ENCODE data around the gene AKT2. TPM values are rescaled to one million over a fixed set of nuclear protein-coding genes. Genes with fewer than 3 reads are reported as not detected.

AKT2 gene
- total RNA-seq, 1 donor from 2014 or later = 85.1 TPM

DNA sequence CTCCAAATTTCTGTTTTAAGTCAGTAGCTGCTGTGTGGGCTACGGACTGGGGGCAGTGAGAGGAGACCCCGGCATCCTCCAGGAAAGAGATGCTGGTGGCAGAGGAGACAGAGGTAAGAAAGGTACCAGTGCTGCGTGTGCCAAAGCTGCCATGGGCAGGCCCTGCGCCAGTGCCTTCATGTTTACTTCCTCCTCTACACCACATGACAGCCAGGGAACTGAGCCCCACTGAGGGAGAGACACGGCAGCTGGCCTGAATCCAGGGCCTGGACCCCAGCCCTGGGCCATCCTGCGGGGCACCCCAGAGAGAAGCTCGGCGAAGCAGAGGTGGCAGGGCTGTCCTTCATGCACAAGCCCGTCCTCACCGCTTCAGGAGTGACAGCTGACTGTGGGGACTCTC lies 35.9 kb downstream of the AKT2 start:
- no peaks in the 10 kb centered on the region for H3K4me1 ChIP-seq

GRCh38 chr19:40247735-40248262 lies 37.3 kb downstream of the AKT2 start:
- Histone ChIP-seq H3K9me3 (ENCODE audit: low read depth) (no peaks in the 10 kb centered on the region), H3K36me3 (no peaks in the 10 kb centered on the region), H3K9ac (no peak overlapping the region), H3K27me3 (no peaks in the 10 kb centered on the region), H3K27ac (no peak overlapping the region), H3K4me3 (no peak overlapping the region), H3K4me2 (no peak overlapping the region), H3K79me2 (ENCODE audit: low read depth) (no peaks in the 10 kb centered on the region), H4K20me1 (ENCODE audit: low read depth) (peaks cover 23% of the 10 kb centered on the region), H2AFZ (replicated peaks) (no peak overlapping the region), H3F3A (ENCODE audit: low read depth) (no peaks in the 10 kb centered on the region), H3K4me1 (no peaks in the 10 kb centered on the region)
- H3K27ac Mint-ChIP-seq = peak overlapping the region; percentile 29
- TF ChIP-seq CTCF (IDR thresholded peaks at IDR 0.05) = no peak
- TF ChIP-seq EZH2 (IDR thresholded peaks at IDR 0.05) = no peak
- TF ChIP-seq EZH2phosphoT487 (IDR thresholded peaks at IDR 0.05) = no peak
- no peak for DNase-seq (ENCODE audit: low spot score)
- H3K27me3 Mint-ChIP-seq (ENCODE audit: insufficient read depth, low read depth) = no peaks in the 10 kb centered on the region
- H3K9me3 Mint-ChIP-seq = no peaks in the 10 kb centered on the region
- peak overlapping the region; percentile 43 for H3K4me3 Mint-ChIP-seq
- H3K36me3 Mint-ChIP-seq = peaks cover 8% of the 10 kb centered on the region
- H3K4me1 Mint-ChIP-seq = peaks cover 12% of the 10 kb centered on the region

More for the DNA sequence above, 35.9 kb downstream of the AKT2 start:
- Histone ChIP-seq H4K20me1 (ENCODE audit: low read depth) (peaks cover 29% of the 10 kb centered on the region), H3K9ac (no peak overlapping the region), H3K27ac (no peak overlapping the region), H3K36me3 (no peaks in the 10 kb centered on the region), H3K27me3 (no peaks in the 10 kb centered on the region), H3K4me2 (no peak overlapping the region), H3F3A (ENCODE audit: low read depth) (no peaks in the 10 kb centered on the region), H3K79me2 (ENCODE audit: low read depth) (no peaks in the 10 kb centered on the region), H3K4me3 (no peak overlapping the region), H2AFZ (replicated peaks) (no peak overlapping the region), H3K9me3 (ENCODE audit: low read depth) (no peaks in the 10 kb centered on the region)
- H3K36me3 Mint-ChIP-seq = peaks cover 12% of the 10 kb centered on the region
- peaks cover 12% of the 10 kb centered on the region for H3K4me1 Mint-ChIP-seq
- no peak for DNase-seq (ENCODE audit: low spot score)
- H3K27ac Mint-ChIP-seq = no peak overlapping the region
- H3K4me3 Mint-ChIP-seq = no peak overlapping the region
- H3K27me3 Mint-ChIP-seq (ENCODE audit: insufficient read depth, low read depth) = no peaks in the 10 kb centered on the region
- TF ChIP-seq EZH2phosphoT487 (IDR thresholded peaks at IDR 0.05) (no peak), CTCF (IDR thresholded peaks at IDR 0.05) (no peak)
- no peaks in the 10 kb centered on the region for H3K9me3 Mint-ChIP-seq

- no peaks in the 10 kb centered on the region for H3K9me3 ChIP-seq (ENCODE audit: low read depth)
- peaks cover 18% of the 10 kb centered on the region for H4K20me1 ChIP-seq (ENCODE audit: low read depth)
- H3F3A ChIP-seq (ENCODE audit: low read depth) = no peaks in the 10 kb centered on the region
- H2AFZ ChIP-seq (replicated peaks) = no peak overlapping the region
- Mint-ChIP-seq H3K27me3 (ENCODE audit: insufficient read depth, low read depth) (no peaks in the 10 kb centered on the region), H3K36me3 (peaks cover 3% of the 10 kb centered on the region), H3K4me3 (no peak overlapping the region), H3K9me3 (no peaks in the 10 kb centered on the region), H3K4me1 (peaks cover 12% of the 10 kb centered on the region), H3K27ac (no peak overlapping the region)
- H3K36me3 ChIP-seq = no peaks in the 10 kb centered on the region
- no peak overlapping the region for H3K4me3 ChIP-seq
- H3K27ac ChIP-seq = no peak overlapping the region
- H3K79me2 ChIP-seq (ENCODE audit: low read depth) = no peaks in the 10 kb centered on the region
- no peak overlapping the region for H3K9ac ChIP-seq
- DNase-seq (ENCODE audit: low spot score) = no peak
- no peaks in the 10 kb centered on the region for H3K4me1 ChIP-seq
- H3K27me3 ChIP-seq = no peaks in the 10 kb centered on the region
- TF ChIP-seq CTCF (IDR thresholded peaks at IDR 0.05) (no peak), EZH2phosphoT487 (IDR thresholded peaks at IDR 0.05) (no peak), EZH2 (IDR thresholded peaks at IDR 0.05) (no peak)
- no peak overlapping the region for H3K4me2 ChIP-seq
These were observed 38.0 kb downstream of the AKT2 start for GRCh38 chr19:40247178-40247577.
